HG03457 (cell line): ENCODE results near the gene GPD2.

Experiments
- ATAC-seq: cut with Tn5 transposase; IDR thresholded peaks from one replicate; pipeline ENCODE4 v1.9.1; 2021; ENCODE audit warnings: moderate number of reproducible peaks; ENCODE audit not compliant: unreplicated experiment

GPD2 gene

GRCh38 chr2:156435396-156435717 is 822 bp upstream of the GPD2 start:
- ATAC-seq = no peak

- ATAC-seq = peak; percentile 49
Measured at GRCh38 chr2:156436497-156437085, 412 bp downstream of the GPD2 start.

GRCh38 chr2:156437272-156437930 is 1.2 kb downstream of the GPD2 start:
- peak; percentile 0 for ATAC-seq

GRCh38 chr2:156437931-156438410 is 1.8 kb downstream of the GPD2 start:
- ATAC-seq = no peak

GRCh38 chr2:156443089-156443488 is 6.9 kb downstream of the GPD2 start:
- no peak for ATAC-seq

GRCh38 chr2:156445296-156446220 is 9.4 kb downstream of the GPD2 start:
- peak; percentile 64 for ATAC-seq

- ATAC-seq = no peak
Measured at GRCh38 chr2:156447761-156448160, 11.6 kb downstream of the GPD2 start.

GRCh38 chr2:156448766-156449165 is 12.6 kb downstream of the GPD2 start:
- ATAC-seq = no peak

GRCh38 chr2:156452971-156453370 is 16.8 kb downstream of the GPD2 start:
- no peak for ATAC-seq

GRCh38 chr2:156455361-156455975 is 19.3 kb downstream of the GPD2 start:
- no peak for ATAC-seq

- peak; percentile 79 for ATAC-seq
Measured at GRCh38 chr2:156456616-156457015, 20.4 kb downstream of the GPD2 start.

GRCh38 chr2:156457523-156458517 is 21.6 kb downstream of the GPD2 start:
- no peak for ATAC-seq

GRCh38 chr2:156459720-156460119 is 23.5 kb downstream of the GPD2 start:
- ATAC-seq = no peak

- no peak for ATAC-seq
Measured at GRCh38 chr2:156464106-156464505, 27.9 kb downstream of the GPD2 start.

- no peak for ATAC-seq
Measured at GRCh38 chr2:156465573-156465972, 29.4 kb downstream of the GPD2 start.

- ATAC-seq = no peak
Measured at GRCh38 chr2:156466739-156467405, 30.7 kb downstream of the GPD2 start.

- no peak for ATAC-seq
Measured at GRCh38 chr2:156470975-156471583, 34.9 kb downstream of the GPD2 start.

GRCh38 chr2:156471762-156472161 is 35.6 kb downstream of the GPD2 start:
- no peak for ATAC-seq

- ATAC-seq = peak; percentile 34
Measured at GRCh38 chr2:156472686-156473085, 36.5 kb downstream of the GPD2 start.
